Fibroblast of skin of right quadriceps (primary cell): ENCODE results near the gene FBXO3.

Experiments
- DNase-seq: peaks from one replicate; pipeline ENCODE4 v3.0.0-alpha.2; 2013

FBXO3 gene

DNA sequence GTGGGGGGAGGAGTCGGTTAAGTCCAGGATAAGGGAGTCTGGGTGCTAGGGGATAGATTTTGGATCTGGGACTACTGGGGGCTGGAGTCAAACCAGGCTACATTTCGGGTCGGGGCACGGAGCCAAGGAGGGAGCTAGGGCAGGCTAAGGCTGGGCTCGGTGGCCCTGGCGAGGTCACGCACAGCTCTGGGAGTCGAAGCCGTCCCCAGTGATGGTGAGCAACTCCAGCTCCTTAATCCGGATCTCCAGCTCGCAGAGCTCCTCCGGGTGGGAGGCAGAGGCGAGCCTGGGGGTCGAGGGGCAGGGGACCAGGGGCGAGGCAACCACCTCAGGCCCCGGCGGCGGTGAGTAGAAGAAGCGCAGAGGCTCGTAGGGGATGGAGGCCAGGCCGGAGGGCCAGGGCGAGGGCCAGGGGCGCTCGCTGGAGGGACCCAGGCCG is 74.2 kb downstream of the FBXO3 start:
- no peak for DNase-seq

- no peak for DNase-seq
These were observed 74.7 kb downstream of the FBXO3 start for GRCh38 chr11:33699515-33700062.

DNA sequence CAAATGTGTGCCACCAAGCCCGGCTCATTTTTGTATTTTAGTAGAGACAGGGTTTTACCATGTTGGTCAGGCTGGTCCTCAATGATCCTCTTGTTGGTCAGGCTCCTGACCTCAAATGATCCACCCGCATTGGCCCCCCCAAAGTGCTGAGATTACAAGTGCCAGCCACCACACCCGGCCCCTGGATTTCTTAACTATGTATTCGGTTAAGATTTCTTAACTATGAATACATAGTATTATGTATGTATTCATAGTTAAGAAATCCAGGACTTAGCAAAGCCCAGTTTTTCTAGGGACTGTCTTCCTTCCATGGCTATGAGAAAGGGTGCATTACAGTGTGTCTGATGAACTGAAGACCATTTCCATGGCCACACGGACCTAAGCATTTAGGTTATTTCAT is 75.4 kb downstream of the FBXO3 start:
- no peak for DNase-seq

GRCh38 chr11:33697997-33698396 is 76.3 kb downstream of the FBXO3 start:
- DNase-seq, result no peak

GRCh38 chr11:33696931-33697638 is 77.2 kb downstream of the FBXO3 start:
- DNase-seq, result no peak

GRCh38 chr11:33696411-33696810 is 77.9 kb downstream of the FBXO3 start:
- DNase-seq, result no peak

DNA sequence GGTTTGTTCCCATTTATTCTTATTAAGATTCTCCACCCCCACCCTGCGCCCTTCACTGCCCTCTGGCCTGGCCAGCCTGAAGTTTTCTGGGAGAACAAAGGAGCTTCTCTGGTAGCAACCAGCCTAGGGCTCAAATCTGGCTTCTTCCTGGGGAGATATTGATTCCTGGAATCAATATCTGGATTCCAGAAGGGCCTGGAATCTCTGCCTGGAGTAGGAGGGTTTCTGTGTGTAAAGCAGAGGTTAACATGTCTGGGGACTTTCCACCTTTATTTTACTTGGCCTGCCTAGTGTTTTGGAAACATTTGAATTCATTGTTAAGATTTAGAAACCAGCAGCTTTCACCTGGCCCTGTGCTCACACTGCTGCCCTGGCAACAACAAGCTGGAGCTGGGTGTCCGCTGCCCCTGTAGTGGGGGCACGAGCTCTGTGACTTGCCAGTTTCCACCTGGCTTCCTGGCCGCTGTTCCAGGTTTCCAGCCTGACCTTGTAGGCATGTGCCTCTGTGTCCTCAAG is 79.2 kb downstream of the FBXO3 start:
- DNase-seq, result no peak

- DNase-seq, result no peak
These were observed 79.8 kb downstream of the FBXO3 start for GRCh38 chr11:33694346-33695050.

DNA sequence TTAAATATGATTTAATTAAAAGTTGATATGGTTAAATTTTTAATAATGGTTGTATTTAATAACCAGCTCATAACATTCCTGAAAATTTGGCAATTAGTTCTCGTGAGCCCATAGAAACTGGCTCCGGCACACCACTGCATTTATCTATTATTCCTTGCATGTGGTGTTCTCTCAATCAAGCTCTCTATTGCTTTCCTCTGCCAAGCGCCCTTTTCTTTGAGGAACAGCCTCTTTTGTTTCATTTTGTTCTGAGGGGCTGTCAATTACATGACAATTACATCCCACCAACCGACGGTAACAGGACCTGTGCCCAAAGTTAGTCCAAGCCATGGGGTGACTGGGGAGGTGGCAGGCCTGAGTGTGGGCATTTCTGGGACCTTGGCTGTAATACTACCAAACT is 81.8 kb downstream of the FBXO3 start:
- no peak for DNase-seq

DNA sequence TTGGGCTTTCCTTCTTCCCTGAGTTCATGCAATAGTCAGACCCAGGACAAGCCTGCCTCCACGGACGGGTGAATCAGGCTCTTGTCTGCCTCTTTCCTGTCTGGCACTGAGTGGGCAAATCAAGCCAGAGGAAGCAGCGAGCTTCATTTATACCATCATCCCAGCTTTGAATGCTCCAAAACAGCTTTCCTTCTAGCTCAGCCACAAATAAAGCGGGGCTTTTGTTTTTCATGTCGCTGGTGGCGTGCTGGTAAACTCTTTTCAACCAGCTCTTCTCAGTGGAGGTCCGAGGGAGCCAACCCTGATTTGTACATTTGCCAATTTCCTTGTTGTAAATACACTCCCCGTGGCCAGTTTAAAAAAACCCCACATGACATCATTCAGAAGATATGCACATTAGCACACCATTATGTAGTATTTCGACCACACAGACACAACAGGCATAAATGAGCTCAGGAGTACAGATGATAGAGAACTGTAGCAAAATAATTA is 82.3 kb downstream of the FBXO3 start:
- DNase-seq, result peak; percentile 97

DNA sequence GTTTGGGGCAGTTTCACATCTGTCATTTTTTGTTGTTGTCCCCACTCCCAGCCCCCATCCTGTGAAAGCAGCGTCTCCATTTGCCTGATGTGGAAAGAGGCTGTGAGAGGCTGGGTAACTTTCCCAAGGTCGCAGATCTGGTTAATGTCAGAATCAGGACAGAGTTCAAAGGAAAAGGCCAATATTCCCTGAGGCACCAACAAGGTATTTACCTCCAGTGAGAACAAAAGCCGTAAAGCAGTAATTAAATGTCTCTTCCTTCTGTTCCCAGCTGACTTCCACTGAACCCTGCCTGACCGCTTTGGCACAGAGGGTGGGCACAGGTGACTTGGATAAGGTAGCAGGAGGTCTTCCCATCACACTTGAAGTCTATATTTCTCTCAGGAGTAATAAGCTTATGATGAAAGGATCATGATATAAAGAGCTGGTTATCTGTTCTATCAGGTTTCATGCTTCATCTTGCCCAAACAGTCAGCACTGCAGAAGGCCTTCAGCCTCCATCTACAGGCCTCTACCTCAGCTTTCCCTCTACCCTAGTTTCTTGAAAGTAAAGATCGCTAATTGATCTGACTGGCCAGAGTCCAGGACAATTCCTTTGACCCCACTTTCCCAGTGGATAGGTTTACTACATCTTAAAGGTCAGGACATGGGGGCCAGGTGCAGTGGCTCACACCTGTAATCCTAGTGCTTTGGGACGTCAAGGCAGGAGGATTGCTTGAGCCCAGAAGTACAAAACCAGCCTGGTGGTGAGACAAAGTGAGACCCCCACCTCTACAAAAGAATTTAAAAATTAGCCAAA is 83.1 kb downstream of the FBXO3 start:
- no peak for DNase-seq
